NT2/D1 (cell line): ENCODE results near the gene MLLT3.

Source experiments
- SUZ12 ChIP-seq: IDR thresholded peaks from 2 replicates; pipeline ENCODE4 v1.6.1; 2011; ENCODE audit not compliant: insufficient read length, insufficient read depth; ENCODE audit errors: extremely low read depth
- YY1 ChIP-seq: IDR thresholded peaks from 2 replicates; pipeline ENCODE4 v1.6.1; 2011; ENCODE audit not compliant: insufficient read length, insufficient read depth
- ZNF274 ChIP-seq: IDR thresholded peaks from 2 replicates; pipeline ENCODE4 v1.6.1; 2011; ENCODE audit warnings: mild to moderate bottlenecking, low read depth, low read length

GRCh38 chr9:20509466-20509865 is 112.8 kb downstream of the MLLT3 start:
- TF ChIP-seq YY1, result no peak
- TF ChIP-seq SUZ12, result no peak
- no peak for TF ChIP-seq ZNF274
